Keratinocyte (primary cell): ENCODE data around the gene CASP9. TPM values are rescaled to one million over a fixed set of nuclear protein-coding genes. Genes with fewer than 3 reads are reported as not detected.
"Not testable (repeated sequence)": the region's sequence is repeated elsewhere in the genome, so short reads cannot be mapped to it uniquely, and the experiment has no call there.

Experiments used
- DNase-seq: peaks from one replicate; pipeline ENCODE4 v3.0.0-alpha.2; 2011; ENCODE audit warnings: low read depth, missing footprints, low spot score
- FAIRE-seq: peaks from 2 replicates; lab custom pipeline; 2011; peaks lifted over from hg19 to GRCh38; lab: Jason Lieb, UNC
- H2AFZ ChIP-seq: 2 replicates; pipeline ENCODE4 v1.6.0; 2012; ENCODE audit warnings: low read length, control low read depth, inconsistent platforms; ENCODE audit not compliant: control insufficient read depth
- H3K27ac ChIP-seq: 2 replicates; pipeline ENCODE4 v1.5.1; 2011; ENCODE audit warnings: low read length; ENCODE audit not compliant: control insufficient read depth, insufficient read depth
- H3K27me3 ChIP-seq: 3 replicates; pipeline ENCODE4 v1.6.0; 2011; ENCODE audit warnings: low read length; ENCODE audit not compliant: control insufficient read depth, insufficient read depth; ENCODE audit errors: extremely low read depth
- H3K36me3 ChIP-seq, 2 experiments: 2 replicates in 1 of 2; 3 replicates in 1 of 2; pipeline ENCODE4 v1.5.1; 2011; ENCODE audit warnings: low read length in 2 of 2, mild to moderate bottlenecking in 1 of 2; ENCODE audit not compliant: control insufficient read depth in 2 of 2, insufficient read depth in 2 of 2; ENCODE audit errors: extremely low read depth in 1 of 2
- H3K4me1 ChIP-seq: 3 replicates; pipeline ENCODE4 v1.5.1; 2011; ENCODE audit warnings: low read length; ENCODE audit not compliant: control insufficient read depth, insufficient read depth; ENCODE audit errors: extremely low read depth
- H3K4me2 ChIP-seq: 3 replicates; pipeline ENCODE4 v1.6.0; 2011; ENCODE audit warnings: low read depth, low read length; ENCODE audit not compliant: control insufficient read depth, insufficient read depth; ENCODE audit errors: extremely low read depth
- H3K4me3 ChIP-seq, 3 experiments: fragments of 200-600 bp in 1 of 3; sonication (generic) in 1 of 3; 2 replicates in 2 of 3; 3 replicates in 1 of 3; pipeline ENCODE4 v1.5.1; 2011 to 2016; ENCODE audit warnings: low read length in 3 of 3, mild to moderate bottlenecking in 3 of 3, control low read depth in 2 of 3, inconsistent platforms in 1 of 3, low read depth in 1 of 3, mixed read lengths in 1 of 3, mixed run types in 1 of 3, moderate library complexity in 1 of 3; ENCODE audit not compliant: control insufficient read depth in 2 of 3, insufficient read depth in 2 of 3; ENCODE audit errors: extremely low read depth in 1 of 3
- H3K79me2 ChIP-seq: 2 replicates; pipeline ENCODE4 v1.6.0; 2012; ENCODE audit warnings: low read length; ENCODE audit not compliant: control insufficient read depth, insufficient read depth
- H3K9ac ChIP-seq: 3 replicates; pipeline ENCODE4 v1.6.0; 2011; ENCODE audit warnings: low read length; ENCODE audit not compliant: control insufficient read depth, insufficient read depth; ENCODE audit errors: extremely low read depth
- H3K9me1 ChIP-seq: 3 replicates; pipeline ENCODE4 v1.6.0; 2011; ENCODE audit warnings: low read length; ENCODE audit not compliant: control insufficient read depth, insufficient read depth; ENCODE audit errors: extremely low read depth
- H3K9me3 ChIP-seq: 2 replicates; pipeline ENCODE4 v1.5.1; 2012; ENCODE audit warnings: low read depth, low read length; ENCODE audit not compliant: control insufficient read depth
- H4K20me1 ChIP-seq: 3 replicates; pipeline ENCODE4 v1.6.0; 2011; ENCODE audit warnings: low read length; ENCODE audit not compliant: control insufficient read depth, insufficient read depth; ENCODE audit errors: extremely low read depth
- CTCF ChIP-seq, 3 experiments: IDR thresholded peaks in 1 of 3; conservative IDR thresholded peaks in 1 of 3; optimal IDR thresholded peaks in 1 of 3; 2 replicates in 2 of 3; 3 replicates in 1 of 3; pipeline versions ENCODE3 to v1.5.1; 2011; ENCODE audit warnings: low read length in 3 of 3, mild to moderate bottlenecking in 3 of 3, moderate library complexity in 2 of 3, control low read depth in 1 of 3, inconsistent platforms in 1 of 3; ENCODE audit not compliant: insufficient read depth in 2 of 3; ENCODE audit errors: extremely low read depth in 1 of 3
- EZH2 ChIP-seq: IDR thresholded peaks from one replicate; pipeline ENCODE4 v1.6.1; 2012; ENCODE audit warnings: inconsistent platforms, mild to moderate bottlenecking, low read length, moderate library complexity
- dilution Hi-C: fragments of 300-500 bp; cut with MboI; formaldehyde crosslinking; loops from one replicate; pipeline ENCODE4 v1.7.0; 2020; ENCODE audit warnings: low sequenced_read_pairs; ENCODE audit not compliant: extremely low pct_ligation_motif_present
- polyA plus RNA-seq, 5 experiments: library from polyadenylated mRNA; depleted of rRNA in 3 of 5; stranded (reverse) in 3 of 5; stranded (forward) in 1 of 5; unstranded in 1 of 5; fragments of >200 nt; gene quantifications; 1 replicate in 1 of 5; 2 replicates in 3 of 5; 3 replicates in 1 of 5; pipeline versions ENCODE4 v1.2.1 to v1.2.3, GENCODE V29; 2011 to 2012; ENCODE audit warnings: missing spikeins in 2 of 5, low read depth in 1 of 5, low replicate concordance in 1 of 5

Gene CASP9
- polyA plus RNA-seq, 1 donor (not counting 4 experiments of a cell fraction or from before 2014, with no cell fraction given): 4.4 TPM

GRCh38 chr1:15460708-15461095 lies 63.3 kb downstream of the CASP9 start:
- no peaks in the 10 kb centered on the region for H4K20me1 ChIP-seq
- no peak overlapping the region for H3K9ac ChIP-seq
- no peak for FAIRE-seq
- no peaks in the 10 kb centered on the region for H3K27me3 ChIP-seq
- H3K4me3 ChIP-seq: no peak overlapping the region
- H3K4me1 ChIP-seq: peaks cover 7% of the 10 kb centered on the region
- dilution Hi-C loops: no loop called here
- H3K4me2 ChIP-seq: no peak overlapping the region
- no peaks in the 10 kb centered on the region for H3K79me2 ChIP-seq
- no peaks in the 10 kb centered on the region for H3K36me3 ChIP-seq
- no peak overlapping the region for H2AFZ ChIP-seq
- DNase-seq: no peak
- H3K9me3 ChIP-seq: no peaks in the 10 kb centered on the region
- H3K9me1 ChIP-seq: no peaks in the 10 kb centered on the region
- TF ChIP-seq CTCF (optimal IDR thresholded peaks at IDR 0.05 in 1 of 3, IDR thresholded peaks at IDR 0.05 in 1 of 3, conservative IDR thresholded peaks at IDR 0.05 in 1 of 3; ENCODE audit: extremely low read depth in 1 of 3, insufficient read depth in 2 of 3, low read length in 3 of 3): no peak
- no peak for TF ChIP-seq EZH2
- H3K27ac ChIP-seq: no peak overlapping the region

- dilution Hi-C loops: no loop called here
- no peak overlapping the region for H3K27ac ChIP-seq
- H3K79me2 ChIP-seq: no peaks in the 10 kb centered on the region
- TF ChIP-seq EZH2: no peak
- TF ChIP-seq CTCF (optimal IDR thresholded peaks at IDR 0.05 in 1 of 3, IDR thresholded peaks at IDR 0.05 in 1 of 3, conservative IDR thresholded peaks at IDR 0.05 in 1 of 3; ENCODE audit: extremely low read depth in 1 of 3, insufficient read depth in 2 of 3, low read length in 3 of 3): no peak
- no peak overlapping the region for H3K4me2 ChIP-seq
- H3K36me3 ChIP-seq: no peaks in the 10 kb centered on the region
- no peak overlapping the region for H3K9ac ChIP-seq
- H3K27me3 ChIP-seq: no peaks in the 10 kb centered on the region
- DNase-seq (no peak), FAIRE-seq (no peak)
- no peaks in the 10 kb centered on the region for H3K9me3 ChIP-seq
- no peaks in the 10 kb centered on the region for H3K9me1 ChIP-seq
- H4K20me1 ChIP-seq: no peaks in the 10 kb centered on the region
- peaks cover 7% of the 10 kb centered on the region for H3K4me1 ChIP-seq
- no peak overlapping the region for H2AFZ ChIP-seq
- no peak overlapping the region for H3K4me3 ChIP-seq
Observed at GRCh38 chr1:15459771-15460707, 64.0 kb downstream of the CASP9 start.

- H3K9me1 ChIP-seq, FAIRE-seq, H3K9me3 ChIP-seq, H3K4me1 ChIP-seq, H3K79me2 ChIP-seq, H3K4me2 ChIP-seq, H3K4me3 ChIP-seq, H3K36me3 ChIP-seq, H3K27ac ChIP-seq, H2AFZ ChIP-seq, dilution Hi-C loops, H4K20me1 ChIP-seq, H3K9ac ChIP-seq, H3K27me3 ChIP-seq, DNase-seq: not testable (repeated sequence)
Observed at GRCh38 chr1:15458388-15458787, 65.6 kb downstream of the CASP9 start.
